ENCODE results near the gene ZNF28. TPM values are rescaled to one million over a fixed set of nuclear protein-coding genes. Genes with fewer than 3 reads are reported as not detected.
"Not testable (repeated sequence)": the region's sequence is repeated elsewhere in the genome, so short reads cannot be mapped to it uniquely, and the experiment has no call there.

ZNF28 gene
- polyA plus RNA-seq, 1 of the 3 experiments (the other 2 are of a cell fraction): 4.8 TPM

GRCh38 chr19:52847352-52847751, 25.9 kb upstream of the ZNF28 start:
- H3K4me3 ChIP-seq (ENCODE audit: low read depth in 2 of 2, low read length in 1 of 2); CTCF ChIA-PET: not testable (repeated sequence)

GRCh38 chr19:52840825-52841465, 19.5 kb upstream of the ZNF28 start:
- Histone ChIP-seq H3K36me3 (replicated peaks in 1 of 2; ENCODE audit: control insufficient read depth in 1 of 2, insufficient read depth in 2 of 2, low read length in 1 of 2) (peaks cover 28 to 79% of the 10 kb centered on the region in 2 experiments), H3K9me3 (peaks cover 16% of the 10 kb centered on the region; the same call in 1 of the 2 replicates)
- H3K4me3 ChIP-seq (ENCODE audit: low read depth in 2 of 2, low read length in 1 of 2); H2AFZ ChIP-seq (ENCODE audit: low read depth); H3K9ac ChIP-seq; CTCF ChIA-PET; H3F3A ChIP-seq (replicated peaks; ENCODE audit: insufficient read depth); H3K79me2 ChIP-seq (ENCODE audit: insufficient read depth); H3K27me3 ChIP-seq (ENCODE audit: insufficient read depth); H3K4me1 ChIP-seq (ENCODE audit: control insufficient read depth in 1 of 2, insufficient read depth in 2 of 2, low read depth in 1 of 2, low read length in 1 of 2); H3K9me2 ChIP-seq; POLR2A ChIA-PET; H3K4me2 ChIP-seq; H4K20me1 ChIP-seq (ENCODE audit: insufficient read depth); H3K27ac ChIP-seq (ENCODE audit: low read depth in 2 of 2, low read length in 1 of 2); DNase-seq: not testable (repeated sequence)
- 86% methylated on average over 10 of the region's 10 CpGs for WGBS (ENCODE audit: low lambda C conversion rate)

More at GRCh38 chr19:52847352-52847751, 25.9 kb upstream of the ZNF28 start:
- H3K79me2 ChIP-seq (ENCODE audit: insufficient read depth); POLR2A ChIA-PET; DNase-seq; H2AFZ ChIP-seq (ENCODE audit: low read depth); H4K20me1 ChIP-seq (ENCODE audit: insufficient read depth); H3K27ac ChIP-seq (ENCODE audit: low read depth in 2 of 2, low read length in 1 of 2); H3K9ac ChIP-seq; H3F3A ChIP-seq (replicated peaks; ENCODE audit: insufficient read depth); H3K27me3 ChIP-seq (ENCODE audit: insufficient read depth); H3K4me2 ChIP-seq; H3K9me3 ChIP-seq; H3K4me1 ChIP-seq (ENCODE audit: control insufficient read depth in 1 of 2, insufficient read depth in 2 of 2, low read depth in 1 of 2, low read length in 1 of 2); H3K9me2 ChIP-seq: not testable (repeated sequence)
- WGBS (ENCODE audit: low lambda C conversion rate): 79% methylated on average over 4 of the region's 5 CpGs
- H3K36me3 ChIP-seq (replicated peaks in 1 of 2; ENCODE audit: control insufficient read depth in 1 of 2, insufficient read depth in 2 of 2, low read length in 1 of 2): peaks cover 18 to 82% of the 10 kb centered on the region in 2 experiments

- H3K36me3 ChIP-seq (replicated peaks in 1 of 2; ENCODE audit: control insufficient read depth in 1 of 2, insufficient read depth in 2 of 2, low read length in 1 of 2): peaks cover 0 to 15% of the 10 kb centered on the region in 2 experiments
- H3K9me2 ChIP-seq; H3K9me3 ChIP-seq; POLR2A ChIA-PET; H3K4me3 ChIP-seq (ENCODE audit: low read depth in 2 of 2, low read length in 1 of 2); H4K20me1 ChIP-seq (ENCODE audit: insufficient read depth); H2AFZ ChIP-seq (ENCODE audit: low read depth); H3K27ac ChIP-seq (ENCODE audit: low read depth in 2 of 2, low read length in 1 of 2); H3F3A ChIP-seq (replicated peaks; ENCODE audit: insufficient read depth); H3K79me2 ChIP-seq (ENCODE audit: insufficient read depth); H3K27me3 ChIP-seq (ENCODE audit: insufficient read depth); DNase-seq; H3K9ac ChIP-seq; H3K4me2 ChIP-seq; H3K4me1 ChIP-seq (ENCODE audit: control insufficient read depth in 1 of 2, insufficient read depth in 2 of 2, low read depth in 1 of 2, low read length in 1 of 2): not testable (repeated sequence)
- CTCF ChIA-PET: interaction anchor here (0.6 kb wide), 1 partner anchor 14 kb away, joined by 4 read pairs; no protein-coding TSS in a partner anchor
- WGBS (ENCODE audit: low lambda C conversion rate): 6% methylated on average over 1 of the region's 1 CpG
Observed at GRCh38 chr19:52834289-52834688, 12.9 kb upstream of the ZNF28 start.

- H3K4me1 ChIP-seq (ENCODE audit: control insufficient read depth in 1 of 2, insufficient read depth in 2 of 2, low read depth in 1 of 2, low read length in 1 of 2); H3K4me3 ChIP-seq (ENCODE audit: low read depth in 2 of 2, low read length in 1 of 2); H3K27ac ChIP-seq (ENCODE audit: low read depth in 2 of 2, low read length in 1 of 2); H3K36me3 ChIP-seq (replicated peaks in 1 of 2; ENCODE audit: control insufficient read depth in 1 of 2, insufficient read depth in 2 of 2, low read length in 1 of 2); H3K27me3 ChIP-seq (ENCODE audit: insufficient read depth); H2AFZ ChIP-seq (ENCODE audit: low read depth); H3F3A ChIP-seq (replicated peaks; ENCODE audit: insufficient read depth); H4K20me1 ChIP-seq (ENCODE audit: insufficient read depth); DNase-seq; H3K9me2 ChIP-seq; H3K9ac ChIP-seq; POLR2A ChIA-PET; H3K4me2 ChIP-seq; H3K9me3 ChIP-seq; H3K79me2 ChIP-seq (ENCODE audit: insufficient read depth): not testable (repeated sequence)
- CTCF ChIA-PET: interaction anchor here (0.6 kb wide), 1 partner anchor 15 kb away, joined by 4 read pairs; no protein-coding TSS in a partner anchor
- WGBS (ENCODE audit: low lambda C conversion rate): 35% methylated on average over 4 of the region's 5 CpGs
Observed at GRCh38 chr19:52833541-52833940, 12.1 kb upstream of the ZNF28 start.

- H3K9me3 ChIP-seq; H3K36me3 ChIP-seq (replicated peaks in 1 of 2; ENCODE audit: control insufficient read depth in 1 of 2, insufficient read depth in 2 of 2, low read length in 1 of 2); H3K27ac ChIP-seq (ENCODE audit: low read depth in 2 of 2, low read length in 1 of 2); POLR2A ChIA-PET; H3K79me2 ChIP-seq (ENCODE audit: insufficient read depth); H3K4me3 ChIP-seq (ENCODE audit: low read depth in 2 of 2, low read length in 1 of 2); H3K4me1 ChIP-seq (ENCODE audit: control insufficient read depth in 1 of 2, insufficient read depth in 2 of 2, low read depth in 1 of 2, low read length in 1 of 2); H2AFZ ChIP-seq (ENCODE audit: low read depth); DNase-seq; CTCF ChIA-PET; H3K9me2 ChIP-seq; H3F3A ChIP-seq (replicated peaks; ENCODE audit: insufficient read depth); H4K20me1 ChIP-seq (ENCODE audit: insufficient read depth); H3K27me3 ChIP-seq (ENCODE audit: insufficient read depth); H3K9ac ChIP-seq; H3K4me2 ChIP-seq: not testable (repeated sequence)
- WGBS (ENCODE audit: low lambda C conversion rate): 58% methylated on average over 7 of the region's 7 CpGs
Observed at GRCh38 chr19:52829866-52830265, 8.4 kb upstream of the ZNF28 start.

All from SK-N-SH (cell line).